GM21447 (cell line): ENCODE results near the gene MGST2.

ENCODE experiments used
- ATAC-seq: cut with Tn5 transposase; IDR thresholded peaks from one replicate; pipeline ENCODE4 v1.9.1; 2021; ENCODE audit not compliant: unreplicated experiment

Gene MGST2

GRCh38 chr4:139700568-139700967 is 34.9 kb downstream of the MGST2 start:
- ATAC-seq = no peak

GRCh38 chr4:139704915-139705485 is 39.4 kb downstream of the MGST2 start:
- ATAC-seq = no peak

GRCh38 chr4:139709660-139710059 is 44.0 kb downstream of the MGST2 start:
- no peak for ATAC-seq

GRCh38 chr4:139710073-139710472 is 44.5 kb downstream of the MGST2 start:
- no peak for ATAC-seq

GRCh38 chr4:139711461-139711860 is 45.8 kb downstream of the MGST2 start:
- ATAC-seq = no peak

GRCh38 chr4:139712882-139713281 is 47.3 kb downstream of the MGST2 start:
- no peak for ATAC-seq

GRCh38 chr4:139715746-139716391 is 50.2 kb downstream of the MGST2 start:
- no peak for ATAC-seq

- no peak for ATAC-seq
Observed at GRCh38 chr4:139718358-139718757, 52.7 kb downstream of the MGST2 start.

GRCh38 chr4:139718833-139719232 is 53.2 kb downstream of the MGST2 start:
- no peak for ATAC-seq

- no peak for ATAC-seq
Observed at GRCh38 chr4:139719381-139720101, 53.9 kb downstream of the MGST2 start.

- ATAC-seq = no peak
Observed at GRCh38 chr4:139720806-139721205, 55.2 kb downstream of the MGST2 start.

GRCh38 chr4:139721789-139722188 is 56.2 kb downstream of the MGST2 start:
- no peak for ATAC-seq

- no peak for ATAC-seq
Observed at GRCh38 chr4:139725236-139725635, 59.6 kb downstream of the MGST2 start.

GRCh38 chr4:139726615-139727014 is 61.0 kb downstream of the MGST2 start:
- ATAC-seq = no peak

GRCh38 chr4:139728146-139728545 is 62.5 kb downstream of the MGST2 start:
- ATAC-seq = no peak

GRCh38 chr4:139728840-139729239 is 63.2 kb downstream of the MGST2 start:
- ATAC-seq = no peak

- ATAC-seq = no peak
Observed at GRCh38 chr4:139732991-139733570, 67.5 kb downstream of the MGST2 start.

GRCh38 chr4:139734201-139734874 is 68.7 kb downstream of the MGST2 start:
- ATAC-seq = no peak

- ATAC-seq = peak; percentile 67
Observed at GRCh38 chr4:139734875-139735380, 69.3 kb downstream of the MGST2 start.

- ATAC-seq = no peak
Observed at GRCh38 chr4:139735381-139736273, 70.0 kb downstream of the MGST2 start.
